GM12874 (cell line): ENCODE data around the gene FOXC2.

Source experiments
- CTCF ChIP-seq: IDR thresholded peaks from 2 replicates; pipeline ENCODE4 v1.5.1; 2011; ENCODE audit warnings: low read depth, mild to moderate bottlenecking, control low read depth, low read length, moderate library complexity; ENCODE audit not compliant: insufficient read depth

Gene FOXC2

DNA sequence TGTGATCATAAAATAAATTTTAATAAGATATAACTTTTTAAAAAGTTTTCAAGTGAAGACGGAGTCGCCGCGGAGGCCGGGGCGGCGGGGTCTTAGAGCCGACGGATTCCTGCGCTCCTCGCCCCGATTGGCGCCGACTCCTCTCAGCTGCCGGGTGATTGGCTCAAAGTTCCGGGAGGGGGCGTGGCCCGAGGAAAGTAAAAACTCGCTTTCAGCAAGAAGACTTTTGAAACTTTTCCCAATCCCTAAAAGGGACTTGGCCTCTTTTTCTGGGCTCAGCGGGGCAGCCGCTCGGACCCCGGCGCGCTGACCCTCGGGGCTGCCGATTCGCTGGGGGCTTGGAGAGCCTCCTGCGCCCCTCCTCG lies at the start of gene FOXC2:
FOXC2 (plus strand) TSS at position 229 of the 365 bp plus-strand sequence. CDS start 507 bp downstream, outside the sequence.
- no peak for TF ChIP-seq CTCF

- no peak for TF ChIP-seq CTCF
These were observed 49.6 kb upstream of the FOXC2 start for GRCh38 chr16:86517033-86517432.

DNA sequence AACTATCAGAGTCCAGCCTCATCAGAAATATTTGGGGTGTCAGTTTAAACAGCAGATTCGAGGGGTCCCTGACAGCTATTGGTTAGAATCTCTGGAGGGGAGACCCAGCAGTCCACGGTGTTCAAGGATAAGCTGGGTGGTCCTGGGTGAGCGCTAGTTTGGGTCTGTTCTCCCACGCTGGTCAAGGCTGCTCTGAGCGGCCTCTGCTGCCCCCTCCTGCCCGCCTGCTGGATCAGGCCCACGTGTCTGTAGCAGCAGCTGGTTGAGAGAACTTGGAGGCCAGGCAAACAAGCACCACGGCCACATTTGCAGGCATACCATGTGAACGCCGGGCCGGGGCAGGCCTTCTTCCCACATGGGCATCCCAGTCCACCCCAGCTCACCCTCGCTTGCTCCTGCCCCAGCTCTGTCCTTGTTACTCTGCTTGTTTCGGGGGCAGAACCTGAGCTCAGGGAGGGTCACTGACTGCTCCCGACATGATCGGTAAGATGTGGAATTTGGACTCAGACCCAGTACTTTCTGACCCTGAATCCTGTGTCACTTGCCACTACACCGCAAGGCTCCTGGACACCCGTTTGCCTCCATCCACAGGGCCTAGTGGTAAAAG lies 48.9 kb upstream of the FOXC2 start:
- TF ChIP-seq CTCF: peak; percentile 69

DNA sequence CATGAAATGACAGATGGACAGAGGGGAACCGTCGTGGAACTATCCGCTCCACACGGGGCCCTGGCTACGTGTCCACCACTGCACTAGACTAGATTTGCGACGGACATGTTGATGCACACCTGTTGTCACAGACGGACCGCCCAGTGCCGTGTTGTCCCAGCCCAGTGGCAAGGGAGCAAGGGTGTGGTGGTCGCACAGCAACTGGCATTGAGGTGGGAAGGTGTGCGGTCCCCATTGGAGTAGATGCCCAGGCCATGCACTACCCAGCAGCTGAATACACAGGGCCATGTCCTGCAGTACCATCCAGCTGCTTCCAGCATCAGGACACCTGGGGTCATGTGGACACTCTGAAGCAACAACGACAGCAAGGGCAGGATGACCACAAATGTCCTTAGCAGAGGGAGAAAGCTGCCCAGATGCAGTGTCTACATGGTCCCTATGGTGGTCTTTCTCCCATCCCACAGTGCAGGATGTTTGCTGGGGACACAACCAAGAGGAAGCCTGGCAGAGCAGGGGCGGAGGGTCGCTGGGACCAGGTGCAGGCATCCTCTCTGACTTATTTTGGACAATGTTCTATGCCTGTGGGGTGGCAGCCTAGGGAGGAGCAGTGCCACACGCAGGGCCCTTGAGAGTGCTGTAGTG lies 47.5 kb upstream of the FOXC2 start:
- TF ChIP-seq CTCF: no peak

DNA sequence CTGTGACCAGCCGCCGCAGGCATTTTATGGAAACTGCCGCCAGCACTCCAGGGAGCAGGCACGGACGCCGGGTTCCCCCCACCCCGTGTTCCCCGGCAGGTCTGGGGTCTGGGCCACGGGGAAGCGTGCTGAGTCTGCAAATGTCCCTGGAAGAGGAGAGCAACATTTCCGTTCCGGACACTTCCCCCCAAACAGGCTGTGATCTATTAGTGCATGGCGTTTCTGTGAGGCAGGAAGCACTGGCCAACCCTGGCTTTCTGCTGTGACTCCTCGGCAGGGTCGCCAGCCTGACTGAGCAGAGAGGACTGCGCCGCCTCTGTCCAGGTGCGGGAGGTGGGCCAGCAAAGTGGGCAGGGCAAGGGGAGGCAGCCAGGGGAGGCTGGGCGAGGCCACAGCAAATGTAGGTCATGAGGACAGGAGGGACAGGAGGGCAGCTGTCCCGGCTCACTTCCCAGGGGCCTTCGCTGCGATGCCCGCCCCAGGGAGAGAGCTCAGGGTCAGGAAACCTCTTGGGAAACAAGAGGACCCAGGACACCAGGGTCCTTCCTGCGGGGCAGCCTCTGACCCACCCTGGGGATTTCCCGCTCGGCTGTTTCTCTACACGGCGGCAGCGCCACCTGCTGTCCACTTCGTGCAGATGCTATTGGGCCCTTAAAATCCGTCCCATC lies 46.8 kb upstream of the FOXC2 start:
- peak; percentile 87 for TF ChIP-seq CTCF

DNA sequence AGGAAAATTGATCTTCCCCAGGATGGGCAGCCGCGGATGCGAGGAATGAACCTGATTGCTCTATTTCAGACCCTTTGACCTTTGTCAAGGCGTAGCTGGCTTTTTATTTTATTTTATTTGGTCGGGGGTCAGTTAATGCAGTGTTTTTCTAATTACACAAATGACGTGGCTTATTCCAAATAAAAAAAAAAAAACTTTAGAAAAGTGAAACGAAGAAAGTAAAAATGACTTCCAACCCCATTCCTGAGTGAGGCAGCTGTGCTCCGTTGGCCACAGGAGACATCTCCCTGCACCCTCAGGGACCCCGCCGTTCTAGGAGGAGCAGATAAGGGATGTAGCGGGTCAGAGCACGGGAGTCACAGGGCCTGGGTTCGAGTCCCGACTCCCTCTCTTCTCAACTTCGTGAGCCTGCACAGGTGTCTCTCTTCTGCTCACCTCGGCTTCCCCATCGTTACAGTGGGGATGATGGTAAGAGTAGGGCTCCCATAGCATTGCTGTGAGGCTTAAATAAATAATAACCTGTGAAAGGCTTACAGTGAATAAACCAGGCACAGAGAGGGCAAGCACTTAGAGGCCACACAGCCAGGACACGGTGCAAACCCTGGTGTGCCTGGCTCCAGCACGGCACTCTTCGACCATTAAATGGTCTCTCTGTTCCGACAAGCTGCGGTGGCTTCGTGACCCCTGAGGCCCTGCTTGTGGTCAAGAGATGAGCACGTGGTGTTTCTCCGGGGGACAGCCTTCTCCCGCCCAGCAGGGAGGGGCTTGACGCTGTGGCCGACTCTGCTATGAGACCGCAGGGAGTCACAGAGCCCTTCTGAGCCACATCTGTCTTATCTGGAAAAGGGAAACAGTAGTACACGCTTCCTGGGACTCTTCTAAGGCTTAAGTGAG lies 46.1 kb upstream of the FOXC2 start:
- TF ChIP-seq CTCF: no peak
